GM12878 (cell line): ENCODE measurements around the gene TMEM52B. TPM values are rescaled to one million over a fixed set of nuclear protein-coding genes. Genes with fewer than 3 reads are reported as not detected.

Experiments used
- ATAC-seq: fragments of 200-7000 bp; cut with Tn5 transposase; 3 replicates; pipeline ENCODE4 v1.9.1; 2020; ENCODE audit warnings: mild to moderate bottlenecking, moderate library complexity
- BruUV-seq: library from RNA; stranded (reverse); fragments of 400-500 nt; replicated peaks from 2 replicates; lab custom pipeline; 2021; lab: Mats Ljungman, UMichigan
- CTCF ChIA-PET: fragments of 300-600 bp; sonication (Branson Sonifier 250); formaldehyde crosslinking; extraction: SDS; loops from one replicate; lab custom pipeline; 2021; ENCODE audit warnings: inconsistent platforms; lab: Yijun Ruan, JAX
- POLR2A ChIA-PET: fragments of 350-600 bp; formaldehyde crosslinking; extraction: SDS; loops from one replicate; lab custom pipeline; 2021; ENCODE audit warnings: inconsistent platforms; lab: Charles Lee
- RAD21 ChIA-PET: fragments of 300-600 bp; sonication (Branson Sonifier 250); formaldehyde crosslinking; loops from one replicate; lab custom pipeline; 2023; ENCODE audit warnings: antibody characterized with exemption; ENCODE audit not compliant: unreplicated experiment; lab: Charles Lee
- SMC1A ChIA-PET: fragments of 300-600 bp; sonication (Branson Sonifier 250); formaldehyde crosslinking; loops from one replicate; lab custom pipeline; 2023; ENCODE audit not compliant: unreplicated experiment, uncharacterized antibody; lab: Charles Lee
- DNase-seq: peaks from one replicate; pipeline ENCODE4 v3.0.0-alpha.2; 2011; ENCODE audit warnings: low read depth, low spot score
- FAIRE-seq: peaks from 3 replicates; lab custom pipeline; 2011; peaks lifted over from hg19 to GRCh38; lab: Jason Lieb, UNC
- H2AFZ ChIP-seq: 2 replicates; pipeline ENCODE4 v1.6.0; 2011; ENCODE audit warnings: low read depth, low read length, control low read depth; ENCODE audit not compliant: control insufficient read depth
- H3K27ac ChIP-seq: 2 replicates; pipeline ENCODE4 v1.5.1; 2011; ENCODE audit warnings: control low read depth; ENCODE audit not compliant: control insufficient read depth, insufficient read depth
- H3K27me3 ChIP-seq, 2 experiments: replicated peaks in 1 of 2; 2 replicates each; pipeline versions ENCODE4 v1.6.0 to v1.6.1; 2011; ENCODE audit warnings: low read length in 1 of 2; ENCODE audit not compliant: control insufficient read depth in 2 of 2, insufficient read depth in 2 of 2
- H3K36me3 ChIP-seq, 2 experiments: 2 replicates each; pipeline ENCODE4 v1.5.1; 2011; ENCODE audit warnings: low read length in 1 of 2; ENCODE audit not compliant: control insufficient read depth in 2 of 2, insufficient read depth in 2 of 2
- H3K4me1 ChIP-seq: 2 replicates; pipeline ENCODE4 v1.6.1; 2011; ENCODE audit warnings: mild to moderate bottlenecking, low read length, moderate library complexity, mixed read lengths; ENCODE audit not compliant: control insufficient read depth, insufficient read depth
- H3K4me2 ChIP-seq: 2 replicates; pipeline ENCODE4 v1.6.0; 2011; ENCODE audit warnings: control low read depth; ENCODE audit not compliant: control insufficient read depth, insufficient read depth
- H3K4me3 ChIP-seq: fragments of 200-600 bp; sonication (generic); 2 replicates; pipeline ENCODE4 v1.5.1; 2016
- H3K79me2 ChIP-seq: 2 replicates; pipeline ENCODE4 v1.6.0; 2011; ENCODE audit warnings: low read length; ENCODE audit not compliant: control insufficient read depth, insufficient read depth
- H3K9ac ChIP-seq: 2 replicates; pipeline ENCODE4 v1.8.0; 2011; ENCODE audit warnings: low read length, control low read depth, mixed read lengths; ENCODE audit not compliant: control insufficient read depth, insufficient read depth
- H3K9me3 ChIP-seq: replicated peaks from 3 replicates; pipeline ENCODE4 v1.5.1; 2011; ENCODE audit warnings: mild to moderate bottlenecking, low read length; ENCODE audit not compliant: control insufficient read depth, insufficient read depth
- H4K20me1 ChIP-seq: 2 replicates; pipeline ENCODE4 v1.6.0; 2011; ENCODE audit not compliant: control insufficient read depth, insufficient read depth
- BMI1 ChIP-seq: fragments of 450-650 bp; IDR thresholded peaks from 2 replicates; pipeline ENCODE4 v1.6.1; 2016; ENCODE audit warnings: mild to moderate bottlenecking, moderate library complexity, borderline replicate concordance
- CBFB ChIP-seq: IDR thresholded peaks from 2 replicates; pipeline ENCODE4 v1.6.1; 2016; ENCODE audit warnings: antibody characterized with exemption, low read depth
- CBX5 ChIP-seq: sonication (generic); IDR thresholded peaks from 2 replicates; pipeline ENCODE4 v1.6.1; 2016; ENCODE audit warnings: low read depth, moderate library complexity, mild to moderate bottlenecking, inconsistent platforms
- HDAC2 ChIP-seq: fragments of 200-600 bp; sonication (generic); IDR thresholded peaks from 2 replicates; pipeline ENCODE4 v1.6.1; 2017
- HDAC6 ChIP-seq: fragments of 200-600 bp; sonication (generic); IDR thresholded peaks from one replicate; pipeline ENCODE4 v1.8.0; 2017; ENCODE audit warnings: antibody characterized with exemption; ENCODE audit not compliant: unreplicated experiment
- KLF5 ChIP-seq: fragments of 450-650 bp; IDR thresholded peaks from 2 replicates; pipeline ENCODE4 v1.6.1; 2014; ENCODE audit warnings: mild to moderate bottlenecking; ENCODE audit not compliant: partially characterized antibody
- POLR2AphosphoS2 ChIP-seq: IDR thresholded peaks from 2 replicates; pipeline ENCODE4 v1.6.1; 2011; ENCODE audit warnings: low read depth, mild to moderate bottlenecking, low read length, improper control_type of control experiment, moderate library complexity
- RB1 ChIP-seq: fragments of 450-650 bp; formaldehyde crosslinking; IDR thresholded peaks from 2 replicates; pipeline ENCODE4 v1.6.1; 2017; ENCODE audit warnings: mild to moderate bottlenecking, borderline replicate concordance
- SIN3A ChIP-seq: IDR thresholded peaks from 2 replicates; pipeline ENCODE4 v1.6.1; 2012; ENCODE audit warnings: low read depth, low read length, improper control_type of control experiment
- SMAD1 ChIP-seq: fragments of 450-650 bp; IDR thresholded peaks from 2 replicates; pipeline ENCODE4 v1.6.1; 2018; ENCODE audit warnings: mild to moderate bottlenecking, low read depth; ENCODE audit not compliant: partially characterized antibody
- SP1 ChIP-seq: IDR thresholded peaks from one replicate; pipeline ENCODE4 v1.6.1; 2011; ENCODE audit warnings: low read depth, low read length
- SPI1 ChIP-seq: IDR thresholded peaks from 2 replicates; pipeline ENCODE4 v1.6.1; 2011; ENCODE audit warnings: low read depth, mild to moderate bottlenecking, low read length, moderate library complexity, borderline replicate concordance; ENCODE audit not compliant: insufficient read depth
- SUPT20H ChIP-seq: IDR thresholded peaks from 2 replicates; pipeline ENCODE4 v1.6.1; 2011; ENCODE audit warnings: low read depth, mild to moderate bottlenecking, low read length, moderate library complexity, borderline replicate concordance; ENCODE audit not compliant: control insufficient read depth
- ZSCAN29 ChIP-seq: fragments of 450-650 bp; IDR thresholded peaks from 2 replicates; pipeline ENCODE4 v1.6.1; 2017; ENCODE audit warnings: mild to moderate bottlenecking, moderate library complexity
- ZZZ3 ChIP-seq: IDR thresholded peaks from 2 replicates; pipeline ENCODE4 v1.6.1; 2011; ENCODE audit warnings: low read depth; ENCODE audit not compliant: control insufficient read depth, insufficient read length
- WGBS: methylation state at CpG from one replicate; pipeline ENCODE4 v1.1.6; 2016; ENCODE audit warnings: low lambda C conversion rate; ENCODE audit not compliant: insufficient replicate concordance, insufficient coverage; ENCODE audit errors: missing lambda C conversion rate; 5-methylcytosine and 5-hydroxymethylcytosine counted together
- in situ Hi-C: fragments of 300-500 bp; cut with MboI; formaldehyde crosslinking; loops from 9 replicates; pipeline ENCODE4 v1.14.3; 2018; ENCODE audit warnings: mixed read lengths
- intact Hi-C: fragments of 100-400 bp; cut with micrococcal nuclease; formaldehyde crosslinking; loops from one replicate; pipeline ENCODE4 v1.14.2; 2022; ENCODE audit not compliant: unreplicated experiment
- polyA plus RNA-seq, 11 experiments: library from polyadenylated mRNA; depleted of rRNA in 4 of 11; unstranded in 6 of 11; stranded (reverse) in 5 of 11; fragments of >200 nt; fragmentation: Nextera tagmentation in 4 of 11; fragmentation: Illumina TruSeq in 1 of 11; extraction: Ambion mirVana in 4 of 11; extraction: Trizol in 1 of 11; gene quantifications; 1 replicate in 1 of 11; 2 replicates in 10 of 11; pipeline versions ENCODE4 v1.2.1 to v1.2.3, GENCODE V29; 2011 to 2016; ENCODE audit warnings: inconsistent platforms in 2 of 11, missing spikeins in 2 of 11, low read depth in 1 of 11
- total RNA-seq, 4 experiments: library from RNA; depleted of rRNA in 3 of 4; stranded (reverse); fragments of >200 nt in 3 of 4; fragmentation: Illumina TruSeq in 1 of 4; extraction: Trizol in 1 of 4; gene quantifications; 2 replicates each; pipeline versions ENCODE4 v1.2.1 to v1.2.3, GENCODE V29; 2013 to 2021
- TF ChIP-seq, protein P1 (sequence below): IDR thresholded peaks from 2 replicates; pipeline ENCODE4 v1.6.1; 2012; ENCODE audit warnings: low read depth, low read length, improper control_type of control experiment
- TF ChIP-seq, protein P2 (sequence below): IDR thresholded peaks from 2 replicates; pipeline ENCODE4 v1.6.1; 2011; ENCODE audit warnings: low read depth, mild to moderate bottlenecking, low read length, moderate library complexity, borderline replicate concordance; ENCODE audit errors: extremely low read depth

The TMEM52B gene
- total and polyA plus RNA-seq, 10 of the 15 experiments (the other 5 are each of a cell fraction or from before 2014, with no cell fraction given), result not detected

DNA sequence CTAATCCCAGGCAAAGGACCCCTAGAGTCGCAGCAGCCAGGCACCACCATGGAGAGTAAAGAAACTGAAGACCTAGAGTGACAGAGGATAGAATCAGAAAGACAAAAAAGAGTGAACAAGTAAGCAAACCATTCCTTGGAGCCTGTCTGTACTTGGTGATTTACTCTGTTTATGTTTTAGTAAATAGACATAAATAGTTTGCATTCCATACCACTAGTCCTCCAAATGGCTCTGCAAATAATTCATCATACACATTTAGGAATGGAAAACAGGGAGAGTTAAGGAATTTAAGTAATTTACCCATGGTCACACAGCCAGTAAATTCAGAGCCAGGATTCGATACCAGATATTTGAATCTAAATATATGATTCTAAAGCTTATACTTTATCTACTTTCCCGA, 9.7 kb upstream of the TMEM52B start:
- Histone ChIP-seq H3K27ac (no peak overlapping the region), H3K9ac (no peak overlapping the region), H3K9me3 (no peaks in the 10 kb centered on the region), H3K27me3 (0 out of 4 replicates have a peak, but pooled peaks cover 0 to 5% of the 10 kb centered on the region in 2 experiments), H2AFZ (no peak overlapping the region), H3K4me2 (no peak overlapping the region), H3K4me1 (no peaks in the 10 kb centered on the region), H4K20me1 (no peaks in the 10 kb centered on the region), H3K79me2 (no peaks in the 10 kb centered on the region), H3K4me3 (no peak overlapping the region), H3K36me3 (no peaks in the 10 kb centered on the region)
- BruUV-seq, result no TSS peak
- ATAC-seq, result no peak
- FAIRE-seq, result no peak
- ChIA-PET RAD21 (no interaction called here), SMC1A (no interaction called here), CTCF (interaction anchor here (0.8 to 1.7 kb wide), 3 partner anchors 16 to 369 kb away, joined by 3 to 6 read pairs (median 5); no protein-coding TSS in a partner anchor), POLR2A (interaction anchor here (0.6 kb wide), 1 partner anchor 19 kb away, joined by 4 read pairs; no protein-coding TSS in a partner anchor)
- 22% methylated on average over 3 of the region's 3 CpGs for WGBS
- intact Hi-C loops, result no loop called here
- DNase-seq, result no peak
- in situ Hi-C loops, result no loop called here
- TF ChIP-seq HDAC6 (no peak), SPI1 (no peak), CBFB (no peak), ZSCAN29 (no peak), SMAD1 (no peak)
- TF ChIP-seq, protein P1, sequence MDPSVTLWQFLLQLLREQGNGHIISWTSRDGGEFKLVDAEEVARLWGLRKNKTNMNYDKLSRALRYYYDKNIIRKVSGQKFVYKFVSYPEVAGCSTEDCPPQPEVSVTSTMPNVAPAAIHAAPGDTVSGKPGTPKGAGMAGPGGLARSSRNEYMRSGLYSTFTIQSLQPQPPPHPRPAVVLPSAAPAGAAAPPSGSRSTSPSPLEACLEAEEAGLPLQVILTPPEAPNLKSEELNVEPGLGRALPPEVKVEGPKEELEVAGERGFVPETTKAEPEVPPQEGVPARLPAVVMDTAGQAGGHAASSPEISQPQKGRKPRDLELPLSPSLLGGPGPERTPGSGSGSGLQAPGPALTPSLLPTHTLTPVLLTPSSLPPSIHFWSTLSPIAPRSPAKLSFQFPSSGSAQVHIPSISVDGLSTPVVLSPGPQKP, result no peak

DNA sequence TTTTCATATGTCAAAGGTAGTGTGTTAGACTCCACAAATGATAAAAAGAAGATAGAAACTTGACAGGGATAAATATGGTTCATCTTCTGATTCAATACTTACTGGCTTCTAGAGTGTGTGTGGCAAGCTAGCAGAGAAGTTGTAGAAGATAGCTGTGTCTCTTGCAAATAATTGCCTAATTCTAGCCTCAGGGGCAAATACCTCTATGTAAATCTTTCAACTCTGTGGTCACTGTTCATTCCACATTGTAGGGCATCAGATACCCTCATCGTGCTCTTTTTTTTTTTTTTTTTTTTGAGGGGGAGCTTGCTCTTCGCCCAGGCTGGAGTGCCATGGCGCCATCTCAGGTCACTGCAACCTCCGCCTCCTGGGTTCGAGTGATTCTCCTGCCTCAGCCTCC, 8.6 kb upstream of the TMEM52B start:
- peaks cover 0 to 7% of the 10 kb centered on the region in 2 experiments; a peak in 1 of 4 replicates for H3K27me3 ChIP-seq
- no peak overlapping the region for H3K4me3 ChIP-seq
- no peak for FAIRE-seq
- H2AFZ ChIP-seq, result no peak overlapping the region
- SMC1A ChIA-PET, result no interaction called here
- H4K20me1 ChIP-seq, result no peaks in the 10 kb centered on the region
- CTCF ChIA-PET, result interaction anchor here (1.0 to 1.7 kb wide), 3 partner anchors 11 to 370 kb away, joined by 4 to 6 read pairs (median 5); no protein-coding TSS in a partner anchor
- no peaks in the 10 kb centered on the region for H3K36me3 ChIP-seq
- BruUV-seq, result no TSS peak
- intact Hi-C loops, result no loop called here
- in situ Hi-C loops, result no loop called here
- no peak overlapping the region for H3K27ac ChIP-seq
- 0% methylated on average over 4 of the region's 5 CpGs for WGBS
- H3K4me1 ChIP-seq, result no peaks in the 10 kb centered on the region
- no peak overlapping the region for H3K4me2 ChIP-seq
- POLR2A ChIA-PET, result no interaction called here
- no peak for ATAC-seq
- no peak overlapping the region for H3K9ac ChIP-seq
- no peaks in the 10 kb centered on the region for H3K79me2 ChIP-seq
- no peaks in the 10 kb centered on the region for H3K9me3 ChIP-seq
- RAD21 ChIA-PET, result no interaction called here
- no peak for DNase-seq
- TF ChIP-seq POLR2AphosphoS2 (no peak), KLF5 (no peak), RB1 (no peak), BMI1 (no peak), HDAC2 (no peak), ZZZ3 (no peak), SIN3A (no peak), SP1 (no peak), CBX5 (no peak), SUPT20H (no peak)
- TF ChIP-seq, protein P2, sequence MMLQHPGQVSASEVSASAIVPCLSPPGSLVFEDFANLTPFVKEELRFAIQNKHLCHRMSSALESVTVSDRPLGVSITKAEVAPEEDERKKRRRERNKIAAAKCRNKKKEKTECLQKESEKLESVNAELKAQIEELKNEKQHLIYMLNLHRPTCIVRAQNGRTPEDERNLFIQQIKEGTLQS, result no peak
